Measurements from ENCODE around the gene OR6K6. TPM values are rescaled to one million over a fixed set of nuclear protein-coding genes. Genes with fewer than 3 reads are reported as not detected.
A peak's percentile ranks its signal among the peaks of the same experiment; 100 is the strongest.

The OR6K6 gene
- total RNA-seq, 2 donors from 2014 or later: not detected

DNA sequence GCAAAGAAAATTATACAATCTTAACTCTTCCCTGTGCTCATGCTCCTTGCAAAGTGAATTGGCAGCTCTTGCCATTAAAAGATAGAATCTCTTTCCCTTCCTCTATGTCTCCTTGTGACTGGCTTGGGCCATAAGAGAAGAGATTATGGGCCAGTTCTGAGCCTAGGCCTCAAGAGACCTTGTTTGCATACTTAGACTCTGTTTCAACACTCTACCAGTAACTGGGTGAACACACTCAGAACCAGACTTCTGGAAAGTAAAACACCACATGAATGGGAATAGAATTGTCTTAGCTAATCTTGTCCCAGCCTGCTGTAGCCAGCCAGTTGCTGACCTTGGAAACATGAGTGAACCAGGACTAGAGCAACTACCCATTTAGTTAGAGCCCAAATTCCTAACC, 18.7 kb upstream of the OR6K6 start:
- Mint-ChIP-seq H3K36me3 (ENCODE audit: insufficient read depth in 2 of 2) (no peaks in the 10 kb centered on the region), H3K4me1 (ENCODE audit: low read depth) (no peaks in the 10 kb centered on the region), H3K27me3 (ENCODE audit: low read depth) (peaks cover 22% of the 10 kb centered on the region), H3K27ac (no peak overlapping the region), H3K4me3 (no peak overlapping the region), H3K9me3 (no peaks in the 10 kb centered on the region)
- ATAC-seq (replicated peaks in 1 of 2) (no peak), DNase-seq (no peak)

- ATAC-seq (replicated peaks in 1 of 2) (no peak), DNase-seq (no peak)
- no peaks in the 10 kb centered on the region for H3K36me3 Mint-ChIP-seq (ENCODE audit: insufficient read depth in 2 of 2)
- H3K27ac Mint-ChIP-seq: no peak overlapping the region
- H3K27me3 Mint-ChIP-seq (ENCODE audit: low read depth): peaks cover 19% of the 10 kb centered on the region
- no peak overlapping the region for H3K4me3 Mint-ChIP-seq
- no peaks in the 10 kb centered on the region for H3K4me1 Mint-ChIP-seq (ENCODE audit: low read depth)
- no peaks in the 10 kb centered on the region for H3K9me3 Mint-ChIP-seq
Measured at GRCh38 chr1:158752155-158752712, 2.3 kb upstream of the OR6K6 start.

- no peak within 1 kb of the TSS for H3K27ac Mint-ChIP-seq
Measured at GRCh38 chr1:158771950-158772866, 17.7 kb downstream of the OR6K6 start, which contains the start of gene OR6N1. Gene OR6N1, minus strand, starts transcription at chr1:158772195. Its CDS starts 5,513 bp downstream, at chr1:158766682.

DNA sequence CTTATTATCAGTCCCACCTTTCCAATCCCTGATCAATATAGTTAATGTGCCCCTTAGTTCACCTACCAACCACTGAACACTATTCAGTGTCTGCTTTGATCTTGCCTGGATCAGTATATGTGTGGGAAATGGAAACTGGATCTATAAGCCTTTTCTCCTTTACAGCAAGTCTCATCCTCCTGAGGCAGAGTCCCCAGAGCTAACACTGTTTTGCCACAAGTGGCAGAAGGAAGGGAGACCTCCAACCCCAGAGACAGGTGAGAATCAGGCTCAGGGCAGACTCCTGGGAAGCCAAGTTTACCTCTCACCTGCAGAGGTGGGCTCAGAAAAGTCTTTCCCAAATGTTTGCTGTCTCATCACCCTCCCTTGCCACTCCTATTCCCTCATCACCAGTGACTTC, 26.6 kb downstream of the OR6K6 start, which contains the start of gene OR6N2:
OR6N2 (minus strand) TSS at position 101 of the 400 bp plus-strand sequence. CDS start 3,569 bp downstream, outside the sequence.
- ATAC-seq (replicated peaks in 1 of 2): no peak
- Mint-ChIP-seq H3K4me1 (ENCODE audit: low read depth) (no peaks in the 10 kb centered on the region), H3K27ac (no peak within 1 kb of the TSS), H3K36me3 (ENCODE audit: insufficient read depth in 2 of 2) (no peaks in the 10 kb centered on the region), H3K27me3 (ENCODE audit: low read depth) (peaks cover 21% of the 10 kb centered on the region), H3K4me3 (no peak within 1 kb of the TSS), H3K9me3 (no peaks in the 10 kb centered on the region)
- no peak for DNase-seq

More at GRCh38 chr1:158771950-158772866, 17.7 kb downstream of the OR6K6 start, which contains the start of gene OR6N1:
- Mint-ChIP-seq H3K36me3 (ENCODE audit: insufficient read depth in 2 of 2) (no peaks in the 10 kb centered on the region), H3K4me3 (no peak within 1 kb of the TSS), H3K9me3 (no peaks in the 10 kb centered on the region), H3K27me3 (ENCODE audit: low read depth) (peaks cover 11% of the 10 kb centered on the region), H3K4me1 (ENCODE audit: low read depth) (no peaks in the 10 kb centered on the region)
- ATAC-seq (replicated peaks in 1 of 2): no peak
- no peak for DNase-seq

DNA sequence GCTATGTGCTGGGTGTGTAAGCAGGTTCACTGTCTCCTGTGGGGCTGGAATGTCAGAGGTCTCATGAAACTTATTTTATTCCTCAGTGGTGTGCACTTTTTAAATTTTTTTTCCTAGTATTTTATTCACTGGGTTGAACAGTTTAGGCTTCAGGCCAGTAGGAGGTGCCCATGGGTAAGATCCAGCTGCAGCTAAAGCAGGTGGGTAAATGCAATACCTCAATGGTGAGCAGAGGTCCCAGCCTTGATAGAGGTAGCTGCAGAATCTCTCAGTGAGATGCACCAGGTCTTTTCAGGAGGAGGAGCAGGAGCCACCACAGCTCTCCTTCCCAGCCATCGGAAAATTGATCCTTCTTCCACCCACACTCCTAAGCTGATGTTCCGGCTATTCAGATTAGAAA, 39.1 kb downstream of the OR6K6 start:
- Mint-ChIP-seq H3K9me3 (no peaks in the 10 kb centered on the region), H3K27ac (no peak overlapping the region), H3K4me1 (ENCODE audit: low read depth) (no peaks in the 10 kb centered on the region), H3K36me3 (ENCODE audit: insufficient read depth in 2 of 2) (no peaks in the 10 kb centered on the region), H3K27me3 (ENCODE audit: low read depth) (peaks cover 19% of the 10 kb centered on the region), H3K4me3 (no peak overlapping the region)
- peak; percentile 38 to 42 for DNase-seq
- ATAC-seq (replicated peaks in 1 of 2): peak; percentile 56 to 69

DNA sequence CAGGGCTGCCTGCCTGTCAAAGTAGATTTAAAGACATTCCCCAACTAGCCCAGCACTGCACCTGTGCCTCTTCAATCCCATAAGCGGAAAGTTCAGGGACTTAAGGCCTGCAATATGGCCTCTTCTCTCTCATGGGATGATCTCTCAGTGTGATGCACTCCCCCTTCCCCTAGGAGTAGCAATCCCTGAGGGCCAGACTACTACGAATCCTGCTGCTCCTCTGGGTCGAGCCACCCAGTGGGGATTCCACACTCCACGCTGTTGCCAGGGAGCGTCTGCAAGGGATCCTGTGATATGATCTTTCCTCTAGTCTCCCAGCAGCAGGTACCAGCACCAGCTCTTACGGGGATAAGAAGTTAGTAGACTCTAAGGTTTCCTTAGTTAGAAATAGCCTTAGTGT, 39.7 kb downstream of the OR6K6 start:
- no peak for ATAC-seq (replicated peaks in 1 of 2)
- Mint-ChIP-seq H3K36me3 (ENCODE audit: insufficient read depth in 2 of 2) (no peaks in the 10 kb centered on the region), H3K27ac (no peak overlapping the region)

GRCh38 chr1:158798531-158798930, 44.0 kb downstream of the OR6K6 start:
- Mint-ChIP-seq H3K4me3 (no peak overlapping the region), H3K27ac (no peak overlapping the region), H3K36me3 (ENCODE audit: insufficient read depth in 2 of 2) (no peaks in the 10 kb centered on the region), H3K9me3 (no peaks in the 10 kb centered on the region), H3K27me3 (ENCODE audit: low read depth) (peaks cover 39% of the 10 kb centered on the region), H3K4me1 (ENCODE audit: low read depth) (peaks cover 11% of the 10 kb centered on the region)
- DNase-seq (no peak), ATAC-seq (replicated peaks in 1 of 2) (no peak)

More for the DNA sequence above, 39.7 kb downstream of the OR6K6 start:
- DNase-seq: no peak
- Mint-ChIP-seq H3K4me3 (no peak overlapping the region), H3K27me3 (ENCODE audit: low read depth) (peaks cover 19% of the 10 kb centered on the region), H3K4me1 (ENCODE audit: low read depth) (no peaks in the 10 kb centered on the region), H3K9me3 (no peaks in the 10 kb centered on the region)

DNA sequence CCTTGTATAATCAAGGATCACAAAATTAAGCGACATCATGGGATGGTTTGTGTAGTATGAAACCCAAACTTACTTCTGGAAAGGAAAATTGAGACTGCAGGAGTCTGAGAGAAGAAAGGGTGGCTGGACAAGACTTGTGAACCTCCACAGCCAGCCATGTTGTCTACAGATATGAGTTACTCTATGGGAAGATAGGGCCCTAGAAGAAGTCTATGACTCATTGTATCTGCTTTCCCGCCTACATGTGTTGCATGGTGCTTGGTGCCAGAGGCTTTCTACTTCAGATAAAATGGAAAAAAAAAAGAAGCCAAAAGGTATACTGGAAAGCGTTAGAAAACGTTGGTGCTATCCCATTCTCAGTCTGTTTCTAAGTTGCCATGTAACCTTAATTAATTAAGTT, 45.2 kb downstream of the OR6K6 start:
- Mint-ChIP-seq H3K9me3 (no peaks in the 10 kb centered on the region), H3K27ac (peak overlapping the region; percentile 31), H3K27me3 (ENCODE audit: low read depth) (peaks cover 47% of the 10 kb centered on the region), H3K4me1 (ENCODE audit: low read depth) (peaks cover 11% of the 10 kb centered on the region), H3K36me3 (ENCODE audit: insufficient read depth in 2 of 2) (no peaks in the 10 kb centered on the region), H3K4me3 (no peak overlapping the region)
- peak; percentile 80 to 83 for ATAC-seq (replicated peaks in 1 of 2)
- peak in 1 of 2 donors; percentile 1 for DNase-seq

DNA sequence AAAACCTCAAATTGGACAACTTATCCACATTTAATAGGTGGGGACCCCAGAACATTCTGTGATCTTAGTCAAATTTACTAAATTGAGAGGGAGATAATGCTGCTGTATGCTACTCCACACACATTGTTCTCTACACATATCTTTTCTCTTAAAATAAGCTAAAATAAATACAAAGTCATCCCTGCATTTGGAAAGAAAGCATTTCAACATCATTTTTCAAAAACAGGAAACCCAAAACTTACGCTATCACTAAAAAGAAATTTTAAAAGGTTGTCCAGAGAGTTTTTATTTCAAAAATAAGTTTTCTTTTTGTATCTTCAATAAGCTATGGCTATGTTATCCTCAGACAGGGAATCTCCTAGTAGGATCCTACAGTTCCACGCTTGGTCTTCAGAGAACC, 46.0 kb downstream of the OR6K6 start:
- peaks cover 45% of the 10 kb centered on the region for H3K27me3 Mint-ChIP-seq (ENCODE audit: low read depth)
- no peaks in the 10 kb centered on the region for H3K36me3 Mint-ChIP-seq (ENCODE audit: insufficient read depth in 2 of 2)
- no peak overlapping the region for H3K4me3 Mint-ChIP-seq
- DNase-seq (no peak), ATAC-seq (replicated peaks in 1 of 2) (no peak)
- H3K4me1 Mint-ChIP-seq (ENCODE audit: low read depth): peaks cover 11% of the 10 kb centered on the region
- no peak overlapping the region for H3K27ac Mint-ChIP-seq
- H3K9me3 Mint-ChIP-seq: no peaks in the 10 kb centered on the region

DNA sequence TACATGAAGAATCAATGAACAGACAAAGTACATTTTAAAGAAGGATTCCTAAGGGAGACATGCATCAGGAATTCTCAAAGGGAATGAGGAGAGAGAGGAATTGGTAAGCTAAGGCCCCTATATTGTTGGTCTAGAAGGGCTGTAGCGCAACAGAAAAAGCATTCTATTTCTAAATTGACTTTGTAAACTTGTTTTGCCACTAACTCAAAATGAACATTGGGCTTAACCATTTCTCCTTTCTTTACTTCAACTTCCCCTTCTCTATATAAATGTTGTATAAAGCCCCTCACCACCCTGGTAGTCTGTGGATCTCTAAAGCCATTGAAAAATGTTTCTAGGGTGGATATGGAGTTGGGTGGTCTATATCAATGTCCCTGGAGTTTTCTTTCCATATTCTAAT, 46.9 kb downstream of the OR6K6 start:
- Mint-ChIP-seq H3K27ac (no peak overlapping the region), H3K27me3 (ENCODE audit: low read depth) (peaks cover 43% of the 10 kb centered on the region), H3K9me3 (no peaks in the 10 kb centered on the region), H3K4me3 (no peak overlapping the region), H3K36me3 (ENCODE audit: insufficient read depth in 2 of 2) (no peaks in the 10 kb centered on the region), H3K4me1 (ENCODE audit: low read depth) (peaks cover 11% of the 10 kb centered on the region)
- ATAC-seq (replicated peaks in 1 of 2) (no peak), DNase-seq (no peak)

DNA sequence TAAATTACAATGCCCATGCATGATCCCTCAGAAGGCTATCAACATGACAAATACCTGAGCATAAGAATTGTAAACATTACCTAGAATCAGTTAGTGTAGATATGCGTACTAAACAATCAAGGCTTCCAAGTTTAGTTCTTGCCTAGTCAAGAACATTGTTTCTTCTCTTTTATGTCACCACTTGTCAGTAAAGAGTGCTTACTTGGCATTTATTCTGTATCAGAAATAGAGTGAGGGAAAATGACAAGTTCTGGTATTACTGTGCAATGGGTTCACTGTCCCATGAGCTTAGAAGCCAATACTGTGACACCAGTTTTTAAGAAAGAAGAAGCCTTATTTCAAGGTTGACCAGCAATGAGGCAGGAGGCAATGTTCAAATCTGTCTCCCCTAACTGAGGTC, 49.2 kb downstream of the OR6K6 start:
- peaks cover 11% of the 10 kb centered on the region for H3K4me1 Mint-ChIP-seq (ENCODE audit: low read depth)
- no peak overlapping the region for H3K4me3 Mint-ChIP-seq
- H3K27me3 Mint-ChIP-seq (ENCODE audit: low read depth): peaks cover 56% of the 10 kb centered on the region
- no peak overlapping the region for H3K27ac Mint-ChIP-seq
- DNase-seq: no peak
- H3K9me3 Mint-ChIP-seq: no peaks in the 10 kb centered on the region
- no peaks in the 10 kb centered on the region for H3K36me3 Mint-ChIP-seq (ENCODE audit: insufficient read depth in 2 of 2)
- peak in 1 of 2 donors; percentile 21 for ATAC-seq (replicated peaks in 1 of 2)
